ENCODE measurements around the gene MSRB2. TPM values are rescaled to one million over a fixed set of nuclear protein-coding genes. Genes with fewer than 3 reads are reported as not detected.

Gene MSRB2
- total and polyA plus RNA-seq, 2 of the 4 experiments (the other 2 are of a cell fraction) = 10.6 to 20.1 TPM

GRCh38 chr10:23158370-23158769, 63.0 kb downstream of the MSRB2 start:
- dilution Hi-C loops (cut with HindIII; ENCODE audit: low sequenced_read_pairs, unreplicated experiment) (no loop called here), in situ Hi-C loops (cut with MboI; ENCODE audit: low sequenced_read_pairs) (loop anchor here (10.0 to 25.0 kb wide), 5 partner anchors 146 to 1354 kb away; partner anchors contain the start of gene KIAA1217), intact Hi-C loops (cut with micrococcal nuclease) (loop anchor here (1.0 to 2.0 kb wide), 9 partner anchors 135 to 1399 kb away; no protein-coding TSS in a partner anchor)
- Histone ChIP-seq H3K36me3 (ENCODE audit: control insufficient read depth, insufficient read depth, low read length) (no peaks in the 10 kb centered on the region), H3K14ac (replicated peaks; ENCODE audit: low read depth, low read length) (no peak overlapping the region), H3K56ac (ENCODE audit: extremely low read depth, insufficient read depth, low read length) (no peak overlapping the region), H3K27ac (ENCODE audit: insufficient read depth, low read length) (no peak overlapping the region), H3K4ac (ENCODE audit: low read depth, low read length) (no peak overlapping the region), H2AK9ac (replicated peaks; ENCODE audit: low read depth, low read length, poor library complexity) (no peak overlapping the region), H3K4me2 (ENCODE audit: low read depth, low read length) (peak overlapping the region; percentile 51; the same call in 1 of the 2 replicates), H2BK20ac (ENCODE audit: low read depth, low read length) (no peak overlapping the region), H4K20me1 (ENCODE audit: insufficient read depth, low read length) (no peaks in the 10 kb centered on the region), H2AK5ac (ENCODE audit: low read depth, low read length) (no peak overlapping the region), H3K9ac (ENCODE audit: low read depth, low read length) (no peak overlapping the region), H4K5ac (ENCODE audit: low read depth, low read length) (no peak overlapping the region), H3K79me1 (ENCODE audit: low read depth in 1 of 2, low read length in 2 of 2) (no peaks in the 10 kb centered on the region), H3K23ac (ENCODE audit: low read depth, low read length) (no peak overlapping the region), H2BK15ac (ENCODE audit: low read depth, low read length) (no peak overlapping the region), H2BK5ac (ENCODE audit: low read depth, low read length, poor library complexity, severe bottlenecking) (no peak overlapping the region), H4K8ac (ENCODE audit: low read depth in 2 of 2, low read length in 2 of 2) (no peak overlapping the region), H2BK120ac (ENCODE audit: low read depth, low read length) (no peak overlapping the region), H2AFZ (replicated peaks; ENCODE audit: low read length, poor library complexity) (no peak overlapping the region), H3K4me1 (ENCODE audit: control insufficient read depth, insufficient read depth, low read length) (no peaks in the 10 kb centered on the region), H3K4me3 (ENCODE audit: insufficient read depth, low read depth, low read length) (no peak overlapping the region), H3K18ac (ENCODE audit: low read depth, low read length) (no peak overlapping the region), H3K9me1 (ENCODE audit: insufficient read depth, low read length) (no peaks in the 10 kb centered on the region), H3K27me3 (ENCODE audit: control insufficient read depth, insufficient read depth, low read length) (peaks cover 2% of the 10 kb centered on the region; the same call in 1 of the 2 replicates), H3K9me3 (ENCODE audit: control insufficient read depth, insufficient read depth, low read length) (no peaks in the 10 kb centered on the region), H4K91ac (ENCODE audit: insufficient read depth, low read depth, low read length) (no peak overlapping the region)
- CTCF ChIA-PET = interaction anchor here (0.7 to 2.0 kb wide), 11 partner anchors 9 to 1398 kb away, joined by 3 to 12 read pairs (median 4); no protein-coding TSS in a partner anchor
- ATAC-seq (ENCODE audit: low read depth) = peak; percentile 93
- TF ChIP-seq CEBPB (IDR thresholded peaks at IDR 0.05; ENCODE audit: low read depth, low read length) (no peak), SMC3 (IDR thresholded peaks at IDR 0.05; ENCODE audit: low read depth, low read length) (peak; percentile 65), RCOR1 (IDR thresholded peaks at IDR 0.05; ENCODE audit: insufficient replicate concordance, low read length) (no peak), MAZ (IDR thresholded peaks at IDR 0.05; ENCODE audit: borderline replicate concordance, low read depth, low read length) (no peak), MAFK (IDR thresholded peaks at IDR 0.05; ENCODE audit: low read depth, low read length) (no peak), CTCF (conservative IDR thresholded peaks at IDR 0.05; ENCODE audit: low read depth, low read length) (peak; percentile 89), ELK1 (IDR thresholded peaks at IDR 0.05; ENCODE audit: borderline replicate concordance, low read depth, low read length) (no peak), USF2 (IDR thresholded peaks at IDR 0.05; ENCODE audit: low read depth, low read length) (no peak), RAD21 (IDR thresholded peaks at IDR 0.05; ENCODE audit: low read length) (peak; percentile 86), MXI1 (IDR thresholded peaks at IDR 0.05; ENCODE audit: borderline replicate concordance, low read depth, low read length) (no peak), CHD1 (IDR thresholded peaks at IDR 0.05; ENCODE audit: low read depth, low read length) (no peak), NFE2L2 (IDR thresholded peaks at IDR 0.05; ENCODE audit: low read depth, low read length) (no peak)
- POLR2A ChIA-PET (ENCODE audit: unreplicated experiment) = no interaction called here
- DNase-seq = peak; percentile 58
- WGBS, 2 experiments (ENCODE audit: extremely low coverage in 2 of 2, insufficient read length in 1 of 2) = no CpG with 5 or more reads among the region's 5 CpGs
- BruUV-seq (replicated peaks) = no TSS peak
